GM18909 (cell line): ENCODE data around the gene TXLNA.

ENCODE experiments used
- ATAC-seq: cut with Tn5 transposase; IDR thresholded peaks from one replicate; pipeline ENCODE4 v1.9.1; 2021; ENCODE audit warnings: mild to moderate bottlenecking; ENCODE audit not compliant: unreplicated experiment, poor library complexity

TXLNA gene

DNA sequence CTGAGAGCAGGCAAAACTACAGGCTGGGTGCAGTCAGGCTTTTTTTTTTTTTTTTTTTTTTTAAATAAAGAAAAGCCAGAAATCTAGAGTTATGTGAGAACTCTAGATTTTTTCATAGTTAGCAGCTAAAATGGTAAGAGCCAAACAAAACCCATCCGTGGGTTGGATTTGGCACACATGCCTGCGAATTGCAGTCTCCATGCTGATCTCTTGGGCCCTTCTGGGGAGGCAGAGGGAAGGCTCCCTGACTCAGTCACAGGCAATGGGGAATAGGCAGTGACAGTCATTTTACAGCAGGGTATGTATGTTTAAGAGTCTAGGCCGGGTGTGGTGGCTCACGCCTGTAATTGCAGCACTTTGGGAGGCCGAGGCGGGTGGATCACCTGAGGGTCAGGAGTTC is 2.6 kb downstream of the TXLNA start:
- ATAC-seq, result no peak

DNA sequence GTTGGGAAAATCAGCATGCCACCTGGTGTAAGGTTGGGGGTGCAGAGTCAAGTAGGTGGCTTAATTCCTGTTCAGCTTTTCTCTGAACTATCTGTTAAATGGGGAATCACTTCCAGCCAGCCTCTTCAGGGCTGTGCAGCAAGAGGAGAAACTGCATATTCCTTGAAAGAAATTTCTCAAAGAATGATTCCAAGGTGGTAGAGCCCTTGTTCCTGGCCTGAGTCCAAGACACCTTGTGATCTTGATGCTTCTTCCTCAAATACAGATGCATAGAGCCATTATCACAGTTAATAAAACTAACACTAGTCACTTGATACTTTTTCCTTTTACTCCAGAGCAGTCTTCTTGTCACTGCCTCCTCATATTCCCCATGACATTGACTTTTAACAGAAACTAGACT is 5.2 kb downstream of the TXLNA start:
- no peak for ATAC-seq

DNA sequence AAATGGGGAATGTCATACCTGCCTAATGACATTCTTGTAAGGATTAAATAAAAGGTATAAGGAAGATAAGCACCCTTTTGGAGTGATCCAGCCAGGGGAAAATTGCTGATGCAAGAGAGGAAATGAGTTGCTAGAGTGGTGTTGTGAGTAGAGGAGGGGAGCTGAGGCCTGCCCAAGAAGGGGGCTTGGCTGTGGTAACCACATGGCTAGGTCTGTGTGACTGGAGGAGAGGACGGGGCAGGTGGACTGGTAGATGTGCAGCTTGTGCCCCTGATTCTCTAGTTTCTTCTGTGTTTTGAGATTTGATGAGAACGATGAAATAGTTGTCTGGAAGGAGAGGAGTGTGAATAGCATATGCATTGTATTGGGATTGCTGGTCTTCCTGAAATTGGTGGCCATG is 6.6 kb downstream of the TXLNA start:
- no peak for ATAC-seq

DNA sequence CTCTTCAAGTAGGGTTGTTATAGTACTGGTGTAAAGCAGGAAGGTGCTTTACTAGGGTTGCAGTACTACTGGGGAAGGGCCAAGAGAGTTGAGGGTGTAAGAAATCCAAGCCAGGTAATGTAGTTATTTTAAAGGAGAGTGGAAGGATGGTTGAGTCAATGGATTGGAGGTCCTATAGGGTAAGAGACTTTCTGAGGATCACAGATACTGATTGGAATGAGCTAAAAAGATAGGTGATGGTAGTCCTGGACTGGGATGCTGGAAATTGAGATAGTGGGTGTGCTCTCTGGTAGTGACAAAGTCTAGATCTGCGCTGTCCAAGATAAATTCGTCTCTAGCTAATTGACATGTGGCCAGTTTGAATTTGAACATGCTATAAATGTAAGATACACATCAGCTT is 7.0 kb downstream of the TXLNA start:
- ATAC-seq, result no peak

DNA sequence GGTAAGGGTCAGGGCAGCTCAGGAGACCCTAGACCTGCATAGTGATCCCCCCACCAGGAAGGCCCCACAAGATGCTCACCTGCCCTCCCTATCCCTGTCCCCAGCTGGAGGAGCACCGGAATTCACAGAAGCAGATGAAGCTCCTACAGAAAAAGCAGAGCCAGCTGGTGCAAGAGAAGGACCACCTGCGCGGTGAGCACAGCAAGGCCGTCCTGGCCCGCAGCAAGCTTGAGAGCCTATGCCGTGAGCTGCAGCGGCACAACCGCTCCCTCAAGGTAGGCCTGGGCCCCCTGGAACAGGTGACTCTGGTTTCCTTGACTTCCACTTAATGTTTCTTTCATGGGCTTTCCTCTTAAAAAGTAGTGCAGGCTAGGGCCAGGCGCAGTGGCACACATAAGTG is 8.4 kb downstream of the TXLNA start:
- ATAC-seq, result no peak

DNA sequence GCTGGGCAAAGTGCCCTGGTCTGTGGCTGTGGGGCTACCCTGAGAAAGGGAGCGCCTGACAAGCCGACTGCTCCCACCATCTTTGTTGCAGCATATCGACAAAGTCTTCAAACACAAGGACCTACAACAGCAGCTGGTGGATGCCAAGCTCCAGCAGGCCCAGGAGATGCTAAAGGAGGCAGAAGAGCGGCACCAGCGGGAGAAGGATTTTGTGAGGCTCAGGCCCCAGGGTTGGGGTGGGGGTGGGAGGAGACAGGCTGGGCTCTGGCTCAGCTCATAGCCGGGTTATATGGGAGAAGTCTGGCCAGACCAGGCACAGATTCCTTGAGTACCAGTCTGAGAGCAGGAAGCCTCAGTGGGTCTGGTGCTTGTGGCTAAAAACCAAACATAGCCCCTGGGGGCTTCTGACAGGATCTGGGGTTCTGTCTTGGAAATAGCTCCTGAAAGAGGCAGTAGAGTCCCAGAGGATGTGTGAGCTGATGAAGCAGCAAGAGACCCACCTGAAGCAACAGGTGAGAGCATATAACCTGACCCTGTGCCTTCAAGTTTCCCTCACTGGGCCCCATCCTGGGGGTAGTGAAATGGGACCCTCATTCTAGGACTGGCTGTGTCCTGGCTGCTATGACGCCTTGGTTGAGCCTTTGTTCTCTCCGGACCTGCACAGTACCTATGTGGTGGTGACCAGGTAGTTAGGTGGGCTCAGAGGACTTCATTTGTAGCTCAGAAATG is 12.9 kb downstream of the TXLNA start:
- no peak for ATAC-seq

DNA sequence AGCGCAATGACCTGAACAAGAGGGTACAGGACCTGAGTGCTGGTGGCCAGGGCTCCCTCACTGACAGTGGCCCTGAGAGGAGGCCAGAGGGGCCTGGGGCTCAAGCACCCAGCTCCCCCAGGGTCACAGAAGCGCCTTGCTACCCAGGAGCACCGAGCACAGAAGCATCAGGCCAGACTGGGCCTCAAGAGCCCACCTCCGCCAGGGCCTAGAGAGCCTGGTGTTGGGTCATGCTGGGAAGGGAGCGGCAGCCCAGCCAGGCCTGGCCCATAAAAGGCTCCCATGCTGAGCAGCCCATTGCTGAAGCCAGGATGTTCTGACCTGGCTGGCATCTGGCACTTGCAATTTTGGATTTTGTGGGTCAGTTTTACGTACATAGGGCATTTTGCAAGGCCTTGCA is 15.5 kb downstream of the TXLNA start:
- ATAC-seq, result no peak

DNA sequence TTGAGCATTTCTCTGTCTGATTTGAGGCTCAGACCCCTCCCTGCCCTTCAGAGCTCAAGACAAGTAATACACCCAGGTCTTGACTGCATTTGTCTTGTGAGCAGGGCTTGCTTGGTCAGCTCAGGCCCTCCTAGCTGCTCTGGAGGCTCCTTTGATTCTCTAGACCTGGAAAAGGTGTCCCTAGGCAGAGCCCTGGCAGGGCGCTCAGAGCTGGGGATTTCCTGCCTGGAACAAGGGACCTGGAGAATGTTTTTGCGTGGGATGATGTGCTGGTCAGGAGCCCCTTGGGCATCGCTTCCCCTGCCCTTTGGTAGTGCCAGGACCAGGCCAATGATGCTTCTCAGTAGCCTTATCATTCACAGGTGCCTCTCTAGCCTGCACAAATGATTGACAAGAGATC is 16.1 kb downstream of the TXLNA start:
- ATAC-seq, result no peak

DNA sequence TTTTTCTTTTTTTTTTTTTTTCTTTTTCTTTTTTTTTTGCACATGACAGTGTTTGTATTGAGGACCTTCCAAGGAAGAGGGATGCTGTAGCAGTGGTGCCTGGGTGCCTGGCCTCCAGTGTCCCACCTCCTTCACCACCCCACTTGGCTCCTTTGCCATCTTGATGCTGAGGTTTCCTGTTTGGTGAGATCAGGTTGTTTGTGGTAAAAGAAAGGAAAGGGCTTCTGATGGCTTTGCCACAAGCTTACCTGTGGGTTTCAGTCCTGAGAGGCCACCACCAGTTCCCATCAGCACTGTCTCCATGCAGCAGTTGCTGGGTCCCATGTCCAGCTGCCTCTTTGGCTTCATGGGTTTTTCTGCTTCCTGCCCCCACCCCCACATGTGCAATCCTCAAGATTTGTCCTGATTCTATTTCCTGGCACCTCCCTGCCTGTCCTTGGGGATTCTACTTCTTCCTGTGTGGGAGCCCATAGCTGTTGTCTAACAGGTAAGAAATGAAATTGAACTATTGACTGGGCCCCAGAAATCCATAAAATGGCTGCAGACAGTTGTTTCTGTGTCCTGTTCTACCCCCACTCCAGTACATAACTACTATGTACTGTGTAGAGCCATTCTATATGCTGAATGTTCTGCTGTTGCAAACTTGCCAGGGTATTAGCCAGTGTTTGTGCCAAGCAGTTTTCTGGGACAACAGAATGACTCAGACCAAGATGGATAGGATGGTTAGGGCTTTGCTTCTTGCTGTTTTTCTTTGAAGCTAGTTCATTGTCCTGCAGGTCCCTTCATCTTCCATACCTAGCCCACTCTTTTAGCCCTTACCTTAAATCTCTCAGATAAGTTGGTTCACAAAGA is 16.7 kb downstream of the TXLNA start:
- no peak for ATAC-seq

DNA sequence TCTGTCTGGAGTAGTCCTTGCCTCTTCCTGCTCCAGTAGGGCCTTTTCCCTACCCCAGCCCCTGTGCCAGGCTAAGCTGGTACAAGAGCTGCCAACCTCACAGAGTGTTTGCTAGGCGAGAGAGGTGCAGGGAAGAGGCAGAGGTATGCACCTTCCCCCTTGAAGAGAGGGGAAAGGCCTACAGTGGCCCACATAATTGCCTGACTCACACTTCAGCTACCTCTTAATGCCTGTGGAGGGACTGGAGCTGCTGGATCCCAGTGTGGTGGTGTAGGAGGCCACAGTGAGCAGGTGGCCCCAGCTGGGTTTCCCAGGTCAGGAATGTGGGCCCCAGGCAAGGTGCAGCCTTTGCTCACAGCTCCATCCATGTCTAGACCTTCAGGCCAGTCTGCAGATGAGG is 17.6 kb downstream of the TXLNA start:
- no peak for ATAC-seq

DNA sequence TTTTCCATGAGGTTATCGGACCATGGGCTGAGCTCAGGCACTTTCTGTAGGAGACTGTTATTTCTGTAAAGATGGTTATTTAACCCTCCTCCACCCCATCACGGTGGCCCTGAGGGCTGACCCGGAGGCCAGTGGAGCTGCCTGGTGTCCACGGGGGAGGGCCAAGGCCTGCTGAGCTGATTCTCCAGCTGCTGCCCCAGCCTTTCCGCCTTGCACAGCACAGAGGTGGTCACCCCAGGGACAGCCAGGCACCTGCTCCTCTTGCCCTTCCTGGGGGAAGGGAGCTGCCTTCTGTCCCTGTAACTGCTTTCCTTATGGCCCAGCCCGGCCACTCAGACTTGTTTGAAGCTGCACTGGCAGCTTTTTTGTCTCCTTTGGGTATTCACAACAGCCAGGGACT is 18.4 kb downstream of the TXLNA start:
- ATAC-seq, result no peak

DNA sequence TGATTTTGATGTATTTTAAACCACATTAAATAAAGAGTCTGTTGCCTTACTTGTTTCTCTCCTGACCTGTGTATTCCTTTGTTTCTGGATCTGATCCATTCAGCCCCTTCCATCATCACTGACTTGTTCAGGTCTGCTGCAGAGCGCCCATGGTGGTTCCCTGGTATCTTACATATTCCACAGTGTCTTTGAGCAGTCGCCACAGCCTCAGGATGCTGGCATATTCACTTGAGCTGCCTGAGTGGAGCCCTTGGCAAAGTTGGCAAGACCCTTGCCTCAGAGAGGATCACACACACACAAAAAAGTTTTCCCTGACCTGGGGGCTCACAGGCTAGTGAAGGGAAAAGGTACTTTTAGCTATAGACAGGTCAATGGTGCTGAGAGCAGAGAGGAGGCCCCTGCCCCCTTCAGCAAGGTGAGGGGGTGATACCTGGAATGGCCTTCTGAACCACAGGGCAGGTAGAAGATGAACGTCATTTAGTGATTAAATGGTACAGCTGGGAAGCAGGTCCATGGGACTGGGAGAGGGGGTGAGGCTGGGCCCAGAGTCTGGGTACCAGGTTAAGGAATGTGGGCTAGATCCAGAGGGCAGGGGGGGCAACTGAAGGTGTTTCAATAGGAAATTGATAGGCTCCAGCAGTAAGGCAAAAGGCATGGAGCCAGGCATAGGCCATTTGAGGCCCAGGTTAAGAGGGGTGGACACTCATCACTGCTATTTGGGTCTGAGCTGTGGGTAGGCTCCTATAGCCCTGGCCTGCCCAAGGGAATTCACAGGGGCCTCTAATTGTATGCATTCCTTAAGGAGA is 19.0 kb downstream of the TXLNA start:
- ATAC-seq, result no peak

DNA sequence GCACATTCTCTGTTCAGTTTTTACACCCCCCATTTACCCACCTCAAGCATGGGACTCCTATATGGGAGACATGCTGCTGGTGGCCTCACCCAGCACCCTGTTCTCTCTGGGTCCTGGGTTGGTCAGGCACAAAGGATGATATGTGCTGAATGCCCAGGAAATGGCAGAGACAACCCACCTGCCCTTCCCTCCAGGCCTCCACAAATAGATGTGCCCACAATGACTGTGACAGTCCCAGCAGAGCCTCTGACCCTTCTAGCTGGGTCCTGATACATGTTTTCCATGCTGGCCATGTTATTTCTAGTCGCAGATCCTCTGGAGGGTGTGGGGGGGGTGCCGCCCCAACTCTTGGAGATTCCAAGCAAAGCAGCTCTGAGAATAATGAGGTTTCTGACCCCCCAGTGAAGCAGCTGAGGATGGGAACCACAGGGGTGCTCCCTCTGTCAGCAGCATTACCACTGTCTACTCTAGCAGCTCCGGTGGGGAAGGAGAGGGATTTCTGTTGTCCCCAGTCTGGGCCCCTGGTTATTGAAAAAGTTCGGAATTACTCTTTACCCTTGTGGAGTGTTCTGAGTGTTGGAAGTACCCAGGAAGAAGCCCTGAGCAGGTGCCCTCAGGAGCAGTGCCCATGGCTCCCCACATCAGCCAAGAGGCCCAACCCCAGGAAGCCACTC is 19.7 kb downstream of the TXLNA start:
- ATAC-seq, result no peak

DNA sequence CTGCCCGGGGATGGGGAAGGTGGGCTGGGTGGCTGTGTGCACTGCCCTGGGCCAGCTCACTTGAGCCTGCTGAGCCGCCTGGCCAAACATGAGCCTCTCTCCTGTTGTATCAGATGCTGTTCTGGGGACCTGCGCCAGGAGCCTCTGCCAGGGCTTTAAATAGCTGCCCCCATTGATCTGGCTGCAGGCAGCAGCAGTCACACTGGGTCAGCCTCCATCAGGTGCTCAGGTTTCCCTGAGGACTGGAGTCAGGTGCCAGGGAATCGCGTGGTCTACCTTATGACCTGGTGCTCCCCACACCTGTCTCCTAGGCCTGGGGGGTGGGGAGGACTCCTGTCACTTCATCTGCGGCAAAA is 20.2 kb downstream of the TXLNA start:
- ATAC-seq, result no peak

DNA sequence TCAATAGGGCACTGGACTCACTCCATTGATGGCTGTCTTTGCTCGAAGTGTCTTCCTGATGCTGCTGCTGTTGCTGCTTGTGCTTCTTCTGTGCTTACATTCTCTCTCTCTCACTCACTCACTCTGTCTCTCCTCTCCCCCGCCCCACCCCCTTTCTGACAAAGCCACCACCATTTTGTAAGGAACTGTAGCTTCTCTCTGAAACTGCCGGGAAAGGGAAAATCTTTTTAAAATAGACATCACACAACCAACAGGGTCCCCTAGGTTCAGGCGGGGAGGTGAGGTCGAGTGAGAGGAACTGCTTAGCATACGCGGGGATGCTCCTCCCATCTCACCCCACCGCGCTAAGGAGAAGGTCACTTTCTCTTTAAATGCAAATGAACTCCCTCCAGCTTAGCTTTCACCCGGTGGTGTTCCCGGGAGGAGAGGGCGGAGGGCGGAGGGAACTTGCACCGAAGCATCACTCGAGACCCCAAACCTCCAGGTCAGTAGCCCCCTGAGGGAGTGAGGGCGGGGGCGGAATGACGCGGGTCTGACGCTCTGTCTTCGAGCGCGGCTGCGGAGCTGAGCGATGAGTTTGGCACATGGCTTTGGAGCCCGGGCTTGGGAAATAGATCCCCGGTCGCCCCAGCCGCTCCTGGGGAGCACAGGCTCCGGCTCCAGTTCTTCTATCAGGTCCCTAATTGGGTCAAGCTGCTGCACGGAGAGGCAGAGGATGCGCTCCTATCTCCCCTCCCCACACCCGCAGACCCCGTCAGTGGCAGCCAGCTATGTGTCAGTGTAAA is 20.9 kb downstream of the TXLNA start, which contains the start of gene CCDC28B:
Gene CCDC28B, plus strand, starts transcription at position 370 of the 785 bp plus-strand sequence. CDS start 1,341 bp downstream, outside the sequence.
- ATAC-seq, result no peak

DNA sequence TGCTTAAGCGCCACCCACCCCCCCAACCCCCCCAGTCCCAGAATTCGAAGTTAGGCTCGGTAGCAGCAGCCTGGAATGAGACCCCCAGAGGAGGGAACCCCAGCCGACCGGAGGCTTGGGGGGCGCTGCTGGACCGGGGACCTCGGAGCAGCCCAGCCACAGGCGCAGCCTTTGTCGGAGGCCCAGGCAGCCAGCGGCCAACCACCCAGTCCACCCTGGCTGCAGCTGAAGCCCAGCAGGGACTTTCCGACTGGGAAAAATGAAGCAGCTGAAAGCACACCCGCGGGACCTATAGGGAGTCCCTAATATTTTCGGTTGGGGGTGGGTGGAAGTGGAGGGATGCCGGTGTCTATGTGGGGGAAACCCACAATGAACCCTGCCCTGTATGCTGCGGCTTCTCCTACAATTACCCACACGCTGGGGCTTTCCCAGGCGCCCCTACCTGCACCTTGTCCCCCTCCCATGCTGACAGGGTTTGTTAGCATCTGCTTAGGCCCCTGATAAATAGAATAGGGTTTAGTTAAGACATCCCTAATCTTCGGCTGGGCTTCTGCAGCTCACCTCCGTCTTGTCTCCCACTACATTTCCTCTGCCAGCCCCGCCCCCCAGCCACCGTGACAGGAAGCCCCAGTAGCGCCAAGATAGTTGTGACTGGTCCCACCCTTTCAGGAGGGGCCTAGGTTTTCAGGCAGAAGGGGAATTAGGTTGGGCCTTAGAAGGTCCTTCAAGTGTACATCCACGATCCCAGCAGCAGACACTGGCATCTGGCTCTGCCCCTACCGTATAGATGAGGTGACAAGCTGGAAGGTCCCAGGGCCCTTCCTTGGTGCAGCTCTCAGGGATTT is 21.8 kb downstream of the TXLNA start:
- ATAC-seq, result peak; percentile 45

DNA sequence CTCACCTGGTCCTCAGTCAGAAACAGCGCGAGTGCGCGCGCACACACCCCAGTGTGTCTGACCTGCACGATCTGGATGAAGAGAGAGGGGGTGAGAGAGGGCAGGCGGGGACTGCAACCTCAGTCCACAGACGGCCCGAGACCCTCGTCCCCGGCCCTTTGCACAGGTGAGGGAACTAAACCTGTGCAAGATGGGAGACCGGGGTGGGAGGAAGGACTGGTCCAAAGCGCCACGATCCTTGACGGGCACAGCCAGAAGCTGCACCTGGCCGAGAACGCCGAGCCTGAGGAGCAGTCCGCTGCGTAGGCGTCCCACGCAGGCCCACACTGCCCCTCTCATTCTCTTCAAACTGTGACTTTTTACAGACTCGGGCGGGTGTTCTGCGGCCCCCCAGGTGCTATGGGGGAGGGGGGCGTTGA is 25.5 kb downstream of the TXLNA start:
- ATAC-seq, result no peak

DNA sequence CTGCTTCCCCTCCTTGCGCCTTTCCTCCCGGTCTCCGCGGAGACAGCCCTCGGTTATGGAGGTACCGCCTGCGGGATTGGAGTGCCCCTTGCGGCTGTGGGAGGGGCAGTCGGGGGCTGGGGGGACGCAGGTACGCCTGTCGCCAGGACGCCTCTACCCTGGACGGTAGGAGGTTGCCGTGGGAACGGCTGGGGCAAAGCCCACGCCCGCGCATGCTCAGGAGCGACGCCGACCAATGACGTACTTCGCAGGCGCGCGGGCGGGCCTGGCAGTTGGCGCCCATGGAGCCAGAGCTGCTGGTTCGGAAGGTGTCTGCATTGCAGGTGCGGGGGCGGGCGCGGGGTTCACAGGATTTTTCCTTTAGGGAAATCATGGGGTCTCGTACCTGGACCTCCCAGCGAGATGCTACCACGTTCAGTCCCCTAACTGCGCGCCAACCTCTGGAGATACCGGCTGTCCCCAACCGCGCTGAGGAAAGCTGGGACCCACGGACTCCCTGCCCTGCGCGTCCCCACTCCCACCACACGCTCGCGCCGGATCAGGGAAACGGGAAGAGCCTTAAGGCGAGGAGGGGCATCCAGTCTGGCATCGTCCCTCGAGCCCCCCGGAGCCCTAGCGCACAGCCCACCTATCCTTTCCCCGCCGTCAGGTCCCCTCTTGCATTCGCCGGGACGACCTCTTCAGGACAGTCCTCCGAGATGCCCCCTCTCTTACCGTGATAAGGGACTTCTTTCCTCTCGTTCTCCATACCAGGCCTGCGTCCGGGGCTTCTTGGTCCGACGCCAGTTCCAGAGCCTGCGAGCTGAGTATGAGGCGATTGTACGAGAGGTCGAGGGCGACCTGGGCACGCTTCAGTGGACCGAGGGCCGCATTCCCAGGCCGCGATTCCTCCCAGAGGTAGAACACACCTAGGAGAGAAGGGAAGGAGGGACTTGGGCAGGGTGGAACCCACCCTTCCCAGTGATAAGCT is 26.2 kb downstream of the TXLNA start, which contains the start of gene IQCC:
Gene IQCC, plus strand, starts transcription at position 271 of the 970 bp plus-strand sequence. Its CDS starts 11 bp downstream, at position 282.
- peak; percentile 51 for ATAC-seq
